Astrocyte of the cerebellum (primary cell): ENCODE data around the gene JAK3.

Experiments
- DNase-seq: peaks from one replicate; pipeline ENCODE4 v3.0.0-alpha.2; 2011; ENCODE audit warnings: low read depth
- H3K4me3 ChIP-seq: 2 replicates; pipeline ENCODE4 v1.5.1; 2011; ENCODE audit warnings: mild to moderate bottlenecking, low read depth, low read length, moderate library complexity
- in situ Hi-C: cut with HindIII; loops from 2 replicates; pipeline ENCODE4 v1.10.0; 2017; ENCODE audit warnings: low sequenced_read_pairs
- TF ChIP-seq, protein P1 (sequence below): IDR thresholded peaks from 2 replicates; pipeline ENCODE4 v1.5.1; 2012; ENCODE audit warnings: low read length, low read depth, moderate library complexity, mild to moderate bottlenecking; ENCODE audit errors: missing control alignments

JAK3 gene

DNA sequence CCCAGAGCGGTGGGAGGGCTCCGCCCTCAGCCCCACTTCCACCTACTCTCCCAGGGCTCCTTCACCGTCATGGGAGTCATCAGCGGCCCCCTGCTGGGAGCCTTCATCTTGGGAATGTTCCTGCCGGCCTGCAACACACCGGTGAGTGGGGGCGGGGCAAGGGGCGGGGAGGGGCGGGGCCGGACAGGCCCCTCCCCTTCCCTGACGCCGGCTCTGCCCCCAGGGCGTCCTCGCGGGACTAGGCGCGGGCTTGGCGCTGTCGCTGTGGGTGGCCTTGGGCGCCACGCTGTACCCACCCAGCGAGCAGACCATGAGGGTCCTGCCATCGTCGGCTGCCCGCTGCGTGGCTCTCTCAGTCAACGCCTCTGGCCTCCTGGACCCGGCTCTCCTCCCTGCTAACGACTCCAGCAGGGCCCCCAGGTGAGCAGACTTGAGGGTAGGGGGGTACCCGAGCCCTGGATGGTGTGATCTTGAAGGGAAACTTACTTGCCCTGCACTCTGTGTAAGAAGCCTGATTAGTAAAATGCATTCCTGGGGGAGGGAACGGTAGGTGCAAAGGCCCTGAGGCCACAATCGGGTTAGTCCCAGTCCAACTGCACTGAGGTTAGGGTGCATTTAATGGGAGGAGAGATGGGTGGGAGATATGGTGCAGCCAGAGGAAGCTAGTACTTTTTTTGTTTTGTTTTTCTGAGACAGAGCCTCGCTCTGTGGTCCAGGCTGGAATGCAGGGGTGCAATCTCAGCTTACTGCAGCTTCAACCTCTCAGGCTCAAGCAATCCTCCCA is 36.0 kb upstream of the JAK3 start:
- TF ChIP-seq, protein P1, sequence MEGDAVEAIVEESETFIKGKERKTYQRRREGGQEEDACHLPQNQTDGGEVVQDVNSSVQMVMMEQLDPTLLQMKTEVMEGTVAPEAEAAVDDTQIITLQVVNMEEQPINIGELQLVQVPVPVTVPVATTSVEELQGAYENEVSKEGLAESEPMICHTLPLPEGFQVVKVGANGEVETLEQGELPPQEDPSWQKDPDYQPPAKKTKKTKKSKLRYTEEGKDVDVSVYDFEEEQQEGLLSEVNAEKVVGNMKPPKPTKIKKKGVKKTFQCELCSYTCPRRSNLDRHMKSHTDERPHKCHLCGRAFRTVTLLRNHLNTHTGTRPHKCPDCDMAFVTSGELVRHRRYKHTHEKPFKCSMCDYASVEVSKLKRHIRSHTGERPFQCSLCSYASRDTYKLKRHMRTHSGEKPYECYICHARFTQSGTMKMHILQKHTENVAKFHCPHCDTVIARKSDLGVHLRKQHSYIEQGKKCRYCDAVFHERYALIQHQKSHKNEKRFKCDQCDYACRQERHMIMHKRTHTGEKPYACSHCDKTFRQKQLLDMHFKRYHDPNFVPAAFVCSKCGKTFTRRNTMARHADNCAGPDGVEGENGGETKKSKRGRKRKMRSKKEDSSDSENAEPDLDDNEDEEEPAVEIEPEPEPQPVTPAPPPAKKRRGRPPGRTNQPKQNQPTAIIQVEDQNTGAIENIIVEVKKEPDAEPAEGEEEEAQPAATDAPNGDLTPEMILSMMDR, result no peak
- in situ Hi-C loops, result no loop called here
- no peak for DNase-seq
- no peak overlapping the region for H3K4me3 ChIP-seq

DNA sequence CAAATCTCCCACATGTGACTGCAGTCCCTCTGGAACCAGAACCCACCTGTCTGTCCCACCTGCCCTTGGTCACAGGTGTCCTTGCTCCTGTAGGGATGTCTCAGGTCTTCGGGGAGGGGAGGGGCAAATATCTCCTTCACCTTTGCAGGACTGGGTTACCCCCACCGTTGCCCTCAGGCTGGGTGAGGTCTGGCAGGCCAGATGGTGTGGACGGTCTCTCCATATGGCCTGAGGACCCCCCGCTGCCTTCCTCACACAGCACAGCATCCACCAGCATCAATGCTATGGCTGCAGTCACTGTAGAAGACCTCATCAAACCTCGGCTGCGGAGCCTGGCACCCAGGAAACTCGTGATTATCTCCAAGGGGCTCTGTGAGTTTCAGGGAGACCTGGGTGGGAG is 33.9 kb upstream of the JAK3 start:
- TF ChIP-seq, protein P1, result no peak
- in situ Hi-C loops, result no loop called here
- H3K4me3 ChIP-seq, result no peak overlapping the region
- DNase-seq, result no peak

DNA sequence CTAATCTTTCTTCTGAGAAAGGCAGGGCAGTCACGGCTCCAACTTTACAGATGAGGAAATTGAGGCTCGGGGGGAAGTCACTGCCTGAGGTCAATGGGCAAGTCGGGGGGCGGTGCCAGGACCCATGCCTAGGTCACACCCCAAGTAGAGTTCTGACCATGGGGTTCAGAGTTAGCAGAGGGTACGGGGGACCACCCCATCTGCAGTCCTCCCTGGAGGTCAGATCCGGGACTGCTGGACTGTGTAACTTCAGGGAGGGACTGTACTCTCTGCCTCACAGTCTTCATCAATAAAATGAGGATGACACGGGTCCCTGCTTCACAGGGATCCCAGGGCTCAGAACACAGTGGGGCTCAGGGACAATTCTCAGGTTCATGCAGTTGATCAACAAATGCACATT is 31.7 kb upstream of the JAK3 start:
- no peak overlapping the region for H3K4me3 ChIP-seq
- in situ Hi-C loops, result no loop called here
- TF ChIP-seq, protein P1, result no peak
- DNase-seq, result no peak

DNA sequence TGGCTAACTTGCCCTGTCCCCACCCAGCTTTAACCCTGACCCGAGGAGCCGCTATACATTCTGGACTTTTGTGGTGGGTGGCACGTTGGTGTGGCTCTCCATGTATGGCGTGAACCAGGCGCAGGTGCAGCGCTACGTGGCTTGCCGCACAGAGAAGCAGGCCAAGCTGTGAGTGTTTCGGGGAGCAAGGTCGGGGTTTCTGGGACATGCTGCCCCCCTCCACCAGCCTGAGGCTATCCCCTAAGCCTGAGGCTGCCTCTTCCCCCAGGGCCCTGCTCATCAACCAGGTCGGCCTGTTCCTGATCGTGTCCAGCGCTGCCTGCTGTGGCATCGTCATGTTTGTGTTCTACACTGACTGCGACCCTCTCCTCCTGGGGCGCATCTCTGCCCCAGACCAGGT is 29.9 kb upstream of the JAK3 start:
- DNase-seq, result no peak
- H3K4me3 ChIP-seq, result no peak overlapping the region
- in situ Hi-C loops, result no loop called here
- TF ChIP-seq, protein P1, result no peak

DNA sequence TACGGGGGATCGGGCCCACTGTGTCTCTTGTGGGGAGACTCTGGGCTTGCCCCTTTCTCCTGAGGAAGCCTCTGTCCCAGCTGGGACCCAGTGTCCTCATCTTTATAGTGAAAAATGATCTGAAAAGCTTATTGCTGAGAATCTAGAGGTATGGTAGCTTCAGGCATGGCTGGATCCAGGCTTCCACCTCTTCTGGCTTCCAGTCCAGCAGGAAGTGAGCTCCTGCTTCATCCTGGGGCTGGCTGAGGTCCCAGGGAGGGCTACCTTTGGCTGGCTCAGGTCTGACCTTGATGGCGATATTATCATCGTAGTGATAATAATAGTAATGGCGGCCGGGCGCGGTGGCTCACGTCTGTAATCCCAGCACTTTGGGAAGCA is 27.0 kb upstream of the JAK3 start:
- TF ChIP-seq, protein P1, result no peak

DNA sequence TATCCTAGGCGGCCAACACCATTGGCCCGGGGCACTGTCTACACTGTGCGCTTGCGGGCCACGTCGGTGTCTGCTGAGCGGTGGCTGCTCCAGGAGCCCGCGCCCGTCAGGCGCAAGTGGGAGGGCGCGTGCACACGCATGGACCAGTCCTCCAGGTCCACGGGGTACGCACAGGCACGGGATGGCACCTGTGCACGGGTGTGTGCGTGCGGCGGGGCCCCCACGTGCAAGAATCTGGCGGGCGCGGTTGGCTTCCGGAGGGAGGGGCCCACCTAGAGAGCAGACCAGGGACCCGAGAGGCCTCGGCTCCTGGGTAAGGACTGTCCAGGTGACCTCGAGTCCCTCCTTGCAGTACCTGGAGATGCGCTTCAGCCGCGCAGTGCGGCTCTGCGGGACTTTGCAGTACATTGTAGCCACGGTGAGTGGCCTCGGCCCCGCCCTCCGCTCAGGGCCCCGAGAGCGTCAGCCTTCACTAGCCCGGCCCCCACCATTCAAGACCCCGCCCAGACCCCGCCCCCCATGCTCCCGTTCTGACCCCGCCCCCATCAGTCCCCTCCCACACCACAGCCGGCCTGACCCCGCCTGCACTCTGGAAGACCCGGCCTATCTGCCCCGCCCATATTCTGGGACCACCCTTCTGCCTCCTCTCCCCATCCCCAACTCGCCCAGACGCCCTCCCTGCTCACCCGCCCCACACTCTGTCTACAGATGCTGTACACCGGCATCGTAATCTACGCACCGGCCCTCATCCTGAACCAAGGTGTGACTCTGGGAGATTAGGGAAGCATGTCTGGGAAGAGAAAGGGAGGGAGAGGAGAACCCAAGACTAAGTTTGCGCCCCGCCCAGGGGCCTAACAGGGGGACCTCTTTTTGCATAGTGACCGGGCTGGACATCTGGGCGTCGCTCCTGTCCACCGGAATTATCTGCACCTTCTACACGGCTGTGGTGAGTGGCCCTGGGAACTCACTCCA is 26.3 kb upstream of the JAK3 start:
- in situ Hi-C loops, result no loop called here
- TF ChIP-seq, protein P1, result no peak
- DNase-seq, result no peak
- H3K4me3 ChIP-seq, result no peak overlapping the region

More for the DNA sequence above, 27.0 kb upstream of the JAK3 start:
- no peak overlapping the region for H3K4me3 ChIP-seq
- in situ Hi-C loops, result no loop called here
- no peak for DNase-seq
